Measurements from ENCODE around the gene PRCP.
"Not testable (repeated sequence)": the region's sequence is repeated elsewhere in the genome, so short reads cannot be mapped to it uniquely, and the experiment has no call there.

PRCP gene

GRCh38 chr11:82900277-82901164 lies at the start of gene PRCP:
Gene PRCP, minus strand, starts transcription at chr11:82900430. Its CDS starts 28 bp downstream, at chr11:82900402.
- peak; percentile 90 for DNase-seq (ENCODE audit: low read depth)

- no peak for DNase-seq (ENCODE audit: low read depth)
Observed at GRCh38 chr11:82949352-82949751, 49.1 kb upstream of the PRCP start.

- no peak for DNase-seq (ENCODE audit: low read depth)
Observed at GRCh38 chr11:82945682-82946081, 45.5 kb upstream of the PRCP start.

GRCh38 chr11:82945041-82945440 lies 44.8 kb upstream of the PRCP start:
- not testable (repeated sequence) for DNase-seq (ENCODE audit: low read depth)

GRCh38 chr11:82944198-82944597 lies 44.0 kb upstream of the PRCP start:
- DNase-seq (ENCODE audit: low read depth), result no peak

- not testable (repeated sequence) for DNase-seq (ENCODE audit: low read depth)
Observed at GRCh38 chr11:82943430-82943829, 43.2 kb upstream of the PRCP start.

- DNase-seq (ENCODE audit: low read depth), result no peak
Observed at GRCh38 chr11:82942376-82942775, 42.1 kb upstream of the PRCP start.

- no peak for DNase-seq (ENCODE audit: low read depth)
Observed at GRCh38 chr11:82939456-82939855, 39.2 kb upstream of the PRCP start.

- DNase-seq (ENCODE audit: low read depth), result no peak
Observed at GRCh38 chr11:82937554-82937953, 37.3 kb upstream of the PRCP start.

GRCh38 chr11:82936261-82936660 lies 36.0 kb upstream of the PRCP start:
- DNase-seq (ENCODE audit: low read depth), result no peak

GRCh38 chr11:82932564-82932963 lies 32.3 kb upstream of the PRCP start:
- no peak for DNase-seq (ENCODE audit: low read depth)

GRCh38 chr11:82930734-82931133 lies 30.5 kb upstream of the PRCP start:
- DNase-seq (ENCODE audit: low read depth), result no peak

- DNase-seq (ENCODE audit: low read depth), result no peak
Observed at GRCh38 chr11:82930229-82930628, 30.0 kb upstream of the PRCP start.

GRCh38 chr11:82929121-82929520 lies 28.9 kb upstream of the PRCP start:
- no peak for DNase-seq (ENCODE audit: low read depth)

GRCh38 chr11:82927264-82927880 lies 27.1 kb upstream of the PRCP start:
- DNase-seq (ENCODE audit: low read depth), result no peak

- no peak for DNase-seq (ENCODE audit: low read depth)
Observed at GRCh38 chr11:82924522-82925224, 24.4 kb upstream of the PRCP start.

GRCh38 chr11:82922396-82923173 lies 22.4 kb upstream of the PRCP start:
- not testable (repeated sequence) for DNase-seq (ENCODE audit: low read depth)

- DNase-seq (ENCODE audit: low read depth), result not testable (repeated sequence)
Observed at GRCh38 chr11:82920227-82920626, 20.0 kb upstream of the PRCP start.

GRCh38 chr11:82919786-82920185 lies 19.6 kb upstream of the PRCP start:
- not testable (repeated sequence) for DNase-seq (ENCODE audit: low read depth)

- DNase-seq (ENCODE audit: low read depth), result no peak
Observed at GRCh38 chr11:82909015-82909640, 8.9 kb upstream of the PRCP start.

GRCh38 chr11:82908311-82908710 lies 8.1 kb upstream of the PRCP start:
- DNase-seq (ENCODE audit: low read depth), result no peak

Measured in stimulated activated CD8-positive, alpha-beta memory T cell treated with anti-CD3 and anti-CD28 coated beads, Interleukin-4, amount 100 ng/mL, for 24 hours (primary cell).